ENCODE results near the gene AHNAK.
"Not testable (repeated sequence)": the region's sequence is repeated elsewhere in the genome, so short reads cannot be mapped to it uniquely, and the experiment has no call there.

AHNAK gene

GRCh38 chr11:62451241-62451621 is 95.4 kb downstream of the AHNAK start:
- Histone ChIP-seq H3K9me2 (replicated peaks; ENCODE audit: insufficient read depth, low read length) (no peaks in the 10 kb centered on the region), H3K4me3 (ENCODE audit: insufficient read depth, low read length, poor library complexity, severe bottlenecking) (no peak overlapping the region), H3K9me3 (ENCODE audit: insufficient read depth, low read length) (no peaks in the 10 kb centered on the region), H3K36me3 (ENCODE audit: low read length) (no peaks in the 10 kb centered on the region), H3K4me2 (ENCODE audit: low read depth, low read length, poor library complexity, severe bottlenecking) (no peak overlapping the region), H3K9ac (ENCODE audit: low read length) (no peak overlapping the region), H3K79me2 (ENCODE audit: insufficient read depth, low read length) (no peaks in the 10 kb centered on the region), H4K20me1 (ENCODE audit: low read depth, low read length) (no peaks in the 10 kb centered on the region), H3F3A (ENCODE audit: insufficient read depth) (no peaks in the 10 kb centered on the region), H3K27me3 (ENCODE audit: low read length) (no peaks in the 10 kb centered on the region), H3K27ac (ENCODE audit: low read depth, low read length) (no peak overlapping the region), H2AFZ (ENCODE audit: low read depth, low read length, severe bottlenecking) (no peak overlapping the region)
- no peak for TF ChIP-seq CTCF (IDR thresholded peaks at IDR 0.05; ENCODE audit: insufficient read depth, low read length, poor library complexity, severe bottlenecking)
- TF ChIP-seq EZH2phosphoT487 (conservative IDR thresholded peaks at IDR 0.05; ENCODE audit: low read length) = no peak

GRCh38 chr11:62450543-62451240 is 95.9 kb downstream of the AHNAK start:
- no peak overlapping the region for H3K4me3 ChIP-seq (ENCODE audit: insufficient read depth, low read length, poor library complexity, severe bottlenecking)
- TF ChIP-seq CTCF (IDR thresholded peaks at IDR 0.05; ENCODE audit: insufficient read depth, low read length, poor library complexity, severe bottlenecking) (no peak), EZH2phosphoT487 (conservative IDR thresholded peaks at IDR 0.05; ENCODE audit: low read length) (no peak)

GRCh38 chr11:62449912-62450311 is 96.7 kb downstream of the AHNAK start:
- H3K9me3 ChIP-seq (ENCODE audit: insufficient read depth, low read length); H2AFZ ChIP-seq (ENCODE audit: low read depth, low read length, severe bottlenecking); H3K9me2 ChIP-seq (replicated peaks; ENCODE audit: insufficient read depth, low read length); H4K20me1 ChIP-seq (ENCODE audit: low read depth, low read length); H3F3A ChIP-seq (ENCODE audit: insufficient read depth); H3K4me3 ChIP-seq (ENCODE audit: insufficient read depth, low read length, poor library complexity, severe bottlenecking); H3K27ac ChIP-seq (ENCODE audit: low read depth, low read length); H3K27me3 ChIP-seq (ENCODE audit: low read length); H3K9ac ChIP-seq (ENCODE audit: low read length); H3K36me3 ChIP-seq (ENCODE audit: low read length); H3K4me2 ChIP-seq (ENCODE audit: low read depth, low read length, poor library complexity, severe bottlenecking); H3K79me2 ChIP-seq (ENCODE audit: insufficient read depth, low read length): not testable (repeated sequence)

More at GRCh38 chr11:62450543-62451240, 95.9 kb downstream of the AHNAK start:
- Histone ChIP-seq H3K79me2 (ENCODE audit: insufficient read depth, low read length) (no peaks in the 10 kb centered on the region), H3K4me2 (ENCODE audit: low read depth, low read length, poor library complexity, severe bottlenecking) (no peak overlapping the region), H3F3A (ENCODE audit: insufficient read depth) (no peaks in the 10 kb centered on the region), H3K27me3 (ENCODE audit: low read length) (no peaks in the 10 kb centered on the region), H3K9me2 (replicated peaks; ENCODE audit: insufficient read depth, low read length) (no peaks in the 10 kb centered on the region), H3K36me3 (ENCODE audit: low read length) (no peaks in the 10 kb centered on the region), H4K20me1 (ENCODE audit: low read depth, low read length) (no peaks in the 10 kb centered on the region), H3K9ac (ENCODE audit: low read length) (no peak overlapping the region), H3K27ac (ENCODE audit: low read depth, low read length) (no peak overlapping the region), H2AFZ (ENCODE audit: low read depth, low read length, severe bottlenecking) (no peak overlapping the region), H3K9me3 (ENCODE audit: insufficient read depth, low read length) (no peaks in the 10 kb centered on the region)

GRCh38 chr11:62449451-62449851 is 97.2 kb downstream of the AHNAK start:
- no peak overlapping the region for H3K4me2 ChIP-seq (ENCODE audit: low read depth, low read length, poor library complexity, severe bottlenecking)
- no peak overlapping the region for H2AFZ ChIP-seq (ENCODE audit: low read depth, low read length, severe bottlenecking)
- H3K9me2 ChIP-seq (replicated peaks; ENCODE audit: insufficient read depth, low read length) = no peaks in the 10 kb centered on the region
- no peak for TF ChIP-seq CTCF (IDR thresholded peaks at IDR 0.05; ENCODE audit: insufficient read depth, low read length, poor library complexity, severe bottlenecking)
- TF ChIP-seq EZH2phosphoT487 (conservative IDR thresholded peaks at IDR 0.05; ENCODE audit: low read length) = no peak
- H3K27me3 ChIP-seq (ENCODE audit: low read length) = no peaks in the 10 kb centered on the region
- no peaks in the 10 kb centered on the region for H3K9me3 ChIP-seq (ENCODE audit: insufficient read depth, low read length)
- no peak overlapping the region for H3K4me3 ChIP-seq (ENCODE audit: insufficient read depth, low read length, poor library complexity, severe bottlenecking)
- H3K9ac ChIP-seq (ENCODE audit: low read length) = no peak overlapping the region
- H3F3A ChIP-seq (ENCODE audit: insufficient read depth) = no peaks in the 10 kb centered on the region
- H3K27ac ChIP-seq (ENCODE audit: low read depth, low read length) = no peak overlapping the region
- H4K20me1 ChIP-seq (ENCODE audit: low read depth, low read length) = no peaks in the 10 kb centered on the region
- H3K79me2 ChIP-seq (ENCODE audit: insufficient read depth, low read length) = no peaks in the 10 kb centered on the region
- no peaks in the 10 kb centered on the region for H3K36me3 ChIP-seq (ENCODE audit: low read length)
